PC-9 (cell line): ENCODE data around the gene HS3ST6. TPM values are rescaled to one million over a fixed set of nuclear protein-coding genes. Genes with fewer than 3 reads are reported as not detected.

ENCODE experiments used
- BruUV-seq: library from RNA; stranded (reverse); fragments of 400-500 nt; replicated peaks from 2 replicates; lab custom pipeline; 2021; lab: Mats Ljungman, UMichigan
- CTCF ChIA-PET: fragments of 300-600 bp; sonication (Branson Sonifier 250); formaldehyde crosslinking; loops from one replicate; lab custom pipeline; 2022; ENCODE audit warnings: antibody characterized with exemption; lab: Charles Lee
- POLR2A ChIA-PET: fragments of 300-600 bp; sonication (Branson Sonifier 250); formaldehyde crosslinking; loops from one replicate; lab custom pipeline; 2022; ENCODE audit warnings: antibody characterized with exemption; ENCODE audit not compliant: unreplicated experiment; lab: Charles Lee
- DNase-seq, 2 experiments: peaks; one replicate each; pipeline versions ENCODE4 v3.0.0 to v3.0.0-alpha.2; 2015 to 2022; ENCODE audit warnings: mixed read lengths in 1 of 2
- H2AFZ ChIP-seq: fragments of 200-600 bp; sonication (generic); 2 replicates; pipeline ENCODE4 v1.8.1; 2017; ENCODE audit warnings: antibody characterized with exemption
- H3F3A ChIP-seq: fragments of 200-600 bp; sonication (generic); 2 replicates; pipeline ENCODE4 v1.8.1; 2017; ENCODE audit warnings: antibody characterized with exemption, mild to moderate bottlenecking, low read depth; ENCODE audit not compliant: insufficient read depth
- H3K27ac ChIP-seq: fragments of 200-600 bp; sonication (generic); 2 replicates; pipeline ENCODE4 v1.6.1; 2016; ENCODE audit warnings: mixed run types
- H3K27me3 ChIP-seq: fragments of 200-600 bp; sonication (generic); 2 replicates; pipeline ENCODE4 v1.6.1; 2016; ENCODE audit warnings: low read depth, mixed run types; ENCODE audit not compliant: insufficient read depth
- H3K36me3 ChIP-seq: fragments of 200-600 bp; sonication (generic); 2 replicates; pipeline ENCODE4 v1.6.1; 2016; ENCODE audit warnings: low read depth, mixed run types
- H3K4me1 ChIP-seq: fragments of 200-600 bp; sonication (generic); replicated peaks from 2 replicates; pipeline ENCODE4 v1.6.1; 2016; ENCODE audit warnings: mixed run types; ENCODE audit not compliant: insufficient read depth
- H3K4me2 ChIP-seq: fragments of 200-600 bp; sonication (generic); 2 replicates; pipeline ENCODE4 v1.6.1; 2017; ENCODE audit warnings: mixed run types
- H3K4me3 ChIP-seq: fragments of 200-600 bp; sonication (generic); 2 replicates; pipeline ENCODE4 v1.6.1; 2016; ENCODE audit warnings: mixed run types
- H3K79me2 ChIP-seq: fragments of 200-600 bp; sonication (generic); 2 replicates; pipeline ENCODE4 v1.6.1; 2017; ENCODE audit warnings: low read depth, mixed run types
- H3K9me2 ChIP-seq: fragments of 200-600 bp; sonication (generic); 2 replicates; pipeline ENCODE4 v1.8.1; 2017; ENCODE audit warnings: mild to moderate bottlenecking; ENCODE audit not compliant: insufficient read depth
- H3K9me3 ChIP-seq: fragments of 200-600 bp; sonication (generic); 2 replicates; pipeline ENCODE4 v1.8.1; 2016; ENCODE audit warnings: low read depth; ENCODE audit not compliant: insufficient read depth
- H4K20me1 ChIP-seq: fragments of 200-600 bp; sonication (generic); 2 replicates; pipeline ENCODE4 v1.8.1; 2017; ENCODE audit not compliant: insufficient read depth
- EZH2 ChIP-seq: fragments of 200-600 bp; sonication (generic); IDR thresholded peaks from 2 replicates; pipeline ENCODE4 v1.8.0; 2017; ENCODE audit warnings: antibody characterized with exemption, low read depth
- intact Hi-C: fragments of 100-400 bp; cut with micrococcal nuclease; formaldehyde crosslinking; loops from one replicate; pipeline ENCODE4 v1.10.0; 2022; ENCODE audit not compliant: unreplicated experiment
- total RNA-seq: library from RNA; stranded (reverse); gene quantifications from 2 replicates; pipeline ENCODE4 v1.2.3, GENCODE V29; 2021
- TF ChIP-seq, protein P1 (sequence below): fragments of 200-600 bp; sonication (generic); conservative IDR thresholded peaks from 2 replicates; pipeline ENCODE4 v1.6.1; 2017; ENCODE audit warnings: mixed run types, antibody characterized with exemption, mild to moderate bottlenecking, moderate library complexity

The HS3ST6 gene
- total RNA-seq, 1 experiment from 2014 or later: not detected

- Histone ChIP-seq H3K79me2 (no peaks in the 10 kb centered on the region), H3K9me3 (no peaks in the 10 kb centered on the region), H3K27me3 (no peaks in the 10 kb centered on the region), H3K9me2 (no peaks in the 10 kb centered on the region), H3K27ac (no peak overlapping the region), H3K4me1 (peaks cover 21% of the 10 kb centered on the region), H3K4me3 (no peak overlapping the region), H3K4me2 (no peak overlapping the region), H2AFZ (no peak overlapping the region), H3F3A (peaks cover 14% of the 10 kb centered on the region; the same call in 1 of the 2 replicates), H4K20me1 (no peaks in the 10 kb centered on the region), H3K36me3 (no peaks in the 10 kb centered on the region)
- POLR2A ChIA-PET: no interaction called here
- CTCF ChIA-PET: no interaction called here
- BruUV-seq: no TSS peak
- no peak for DNase-seq
- intact Hi-C loops: no loop called here
- TF ChIP-seq, protein P1, sequence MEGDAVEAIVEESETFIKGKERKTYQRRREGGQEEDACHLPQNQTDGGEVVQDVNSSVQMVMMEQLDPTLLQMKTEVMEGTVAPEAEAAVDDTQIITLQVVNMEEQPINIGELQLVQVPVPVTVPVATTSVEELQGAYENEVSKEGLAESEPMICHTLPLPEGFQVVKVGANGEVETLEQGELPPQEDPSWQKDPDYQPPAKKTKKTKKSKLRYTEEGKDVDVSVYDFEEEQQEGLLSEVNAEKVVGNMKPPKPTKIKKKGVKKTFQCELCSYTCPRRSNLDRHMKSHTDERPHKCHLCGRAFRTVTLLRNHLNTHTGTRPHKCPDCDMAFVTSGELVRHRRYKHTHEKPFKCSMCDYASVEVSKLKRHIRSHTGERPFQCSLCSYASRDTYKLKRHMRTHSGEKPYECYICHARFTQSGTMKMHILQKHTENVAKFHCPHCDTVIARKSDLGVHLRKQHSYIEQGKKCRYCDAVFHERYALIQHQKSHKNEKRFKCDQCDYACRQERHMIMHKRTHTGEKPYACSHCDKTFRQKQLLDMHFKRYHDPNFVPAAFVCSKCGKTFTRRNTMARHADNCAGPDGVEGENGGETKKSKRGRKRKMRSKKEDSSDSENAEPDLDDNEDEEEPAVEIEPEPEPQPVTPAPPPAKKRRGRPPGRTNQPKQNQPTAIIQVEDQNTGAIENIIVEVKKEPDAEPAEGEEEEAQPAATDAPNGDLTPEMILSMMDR: no peak
- TF ChIP-seq EZH2: no peak
These were observed 22.1 kb downstream of the HS3ST6 start for GRCh38 chr16:1895949-1896675.

DNA sequence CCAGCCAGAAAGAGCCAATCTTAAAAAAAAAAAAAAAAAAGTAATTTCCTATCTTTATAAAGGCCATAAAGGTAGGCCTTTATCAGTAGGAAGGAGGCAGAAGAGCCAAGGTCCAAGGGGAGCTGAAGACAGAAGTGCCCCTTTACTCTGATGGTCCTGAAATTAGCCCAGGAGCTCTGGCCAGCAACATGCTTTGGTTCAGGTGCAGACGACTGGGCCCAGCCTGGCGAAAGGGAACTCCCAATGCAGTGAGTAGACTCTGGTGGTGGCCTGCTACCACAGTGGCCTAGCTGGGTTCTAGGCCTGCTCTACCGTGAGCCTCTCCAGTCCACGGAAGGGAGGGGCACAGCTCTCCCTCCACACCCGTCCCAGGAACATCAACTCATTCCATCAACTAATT lies 23.1 kb downstream of the HS3ST6 start:
- Histone ChIP-seq H3K9me2 (no peaks in the 10 kb centered on the region), H3K27me3 (no peaks in the 10 kb centered on the region), H2AFZ (no peak overlapping the region), H3K4me1 (peaks cover 13% of the 10 kb centered on the region), H3K9me3 (no peaks in the 10 kb centered on the region), H3K27ac (no peak overlapping the region), H3K79me2 (no peaks in the 10 kb centered on the region), H3K36me3 (no peaks in the 10 kb centered on the region), H3F3A (peaks cover 18% of the 10 kb centered on the region), H3K4me3 (no peak overlapping the region), H3K4me2 (no peak overlapping the region), H4K20me1 (no peaks in the 10 kb centered on the region)
- ChIA-PET POLR2A (no interaction called here), CTCF (no interaction called here)
- BruUV-seq: no TSS peak
- no peak for TF ChIP-seq EZH2
- TF ChIP-seq, protein P1: no peak
- intact Hi-C loops: no loop called here
- DNase-seq: no peak

GRCh38 chr16:1890708-1891050 lies 27.5 kb downstream of the HS3ST6 start:
- Histone ChIP-seq H3K36me3 (no peaks in the 10 kb centered on the region), H3K4me2 (no peak overlapping the region), H3K4me1 (peaks cover 13% of the 10 kb centered on the region), H2AFZ (no peak overlapping the region), H3K9me2 (no peaks in the 10 kb centered on the region), H3K79me2 (no peaks in the 10 kb centered on the region), H3K9me3 (no peaks in the 10 kb centered on the region), H3K4me3 (no peak overlapping the region), H3K27me3 (peaks cover 8% of the 10 kb centered on the region; the same call in 1 of the 2 replicates), H4K20me1 (no peaks in the 10 kb centered on the region), H3F3A (peaks cover 9% of the 10 kb centered on the region; the same call in 1 of the 2 replicates), H3K27ac (no peak overlapping the region)
- no TSS peak for BruUV-seq
- POLR2A ChIA-PET: no interaction called here
- intact Hi-C loops: no loop called here
- CTCF ChIA-PET: no interaction called here
- DNase-seq: no peak
- no peak for TF ChIP-seq EZH2
- TF ChIP-seq, protein P1: no peak
